Measurements from ENCODE around the gene RAC3. TPM values are rescaled to one million over a fixed set of nuclear protein-coding genes. Genes with fewer than 3 reads are reported as not detected.
A peak's percentile ranks its signal among the peaks of the same experiment; 100 is the strongest.

The RAC3 gene
- total RNA-seq, 2 experiments from 2014 or later: 3.3 to 5.3 TPM

DNA sequence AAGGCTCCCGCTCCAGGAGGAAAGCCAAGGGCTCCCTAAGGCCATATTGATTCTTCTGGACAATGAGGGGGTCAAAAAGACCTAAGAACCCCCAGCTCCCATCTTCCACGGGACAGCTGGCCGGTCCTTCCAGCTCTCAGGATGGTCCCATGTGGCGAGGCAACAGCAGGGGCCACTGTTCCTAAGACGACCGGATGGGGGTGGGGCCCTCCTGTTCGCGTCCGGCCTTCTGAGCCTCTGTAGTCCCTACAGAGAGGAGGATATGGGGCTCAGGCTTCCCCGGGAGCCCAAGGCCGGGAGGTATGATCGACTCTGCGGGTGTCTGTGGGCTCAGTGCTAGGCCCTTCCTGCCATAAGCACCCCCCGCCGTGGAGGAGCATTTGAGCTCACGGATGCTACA, 12.0 kb downstream of the RAC3 start:
- DNase-seq (no peak), ATAC-seq (ENCODE audit: poor library complexity) (no peak)
- no peaks in the 10 kb centered on the region for H3K4me1 ChIP-seq (ENCODE audit: insufficient read depth, low read length)
- peaks cover 6% of the 10 kb centered on the region for H3K4me1 Mint-ChIP-seq (ENCODE audit: low read depth)
- POLR2A ChIA-PET: no interaction called here
- H3K4me3 Mint-ChIP-seq: no peak overlapping the region
- no peaks in the 10 kb centered on the region for H3K9me3 ChIP-seq (ENCODE audit: control insufficient read depth in 1 of 2, insufficient read depth in 1 of 2, low read length in 2 of 2)
- H3K36me3 Mint-ChIP-seq (ENCODE audit: low read depth): peaks cover 9% of the 10 kb centered on the region
- no peak overlapping the region for H3K27ac Mint-ChIP-seq
- intact Hi-C loops (cut with DNase I, micrococcal nuclease): no loop called here
- H3K27me3 ChIP-seq (ENCODE audit: control insufficient read depth in 1 of 2, insufficient read depth in 2 of 2, low read length in 2 of 2): no peaks in the 10 kb centered on the region
- H3K27ac ChIP-seq (ENCODE audit: low read depth in 1 of 2, low read length in 2 of 2): no peak overlapping the region
- no peaks in the 10 kb centered on the region for H3K9me3 Mint-ChIP-seq
- no peak for TF ChIP-seq CTCF (IDR thresholded peaks at IDR 0.05)
- H3K4me3 ChIP-seq (ENCODE audit: low read length): no peak overlapping the region
- peaks cover 5% of the 10 kb centered on the region for H3K36me3 ChIP-seq (ENCODE audit: insufficient read depth, low read length)
- no peaks in the 10 kb centered on the region for H3K27me3 Mint-ChIP-seq
- CTCF ChIA-PET: no interaction called here

- H3K9me3 Mint-ChIP-seq: no peaks in the 10 kb centered on the region
- no peak overlapping the region for H3K4me3 Mint-ChIP-seq
- peaks cover 9% of the 10 kb centered on the region for H3K36me3 Mint-ChIP-seq (ENCODE audit: low read depth)
- Histone ChIP-seq H3K27me3 (ENCODE audit: control insufficient read depth in 1 of 2, insufficient read depth in 2 of 2, low read length in 2 of 2) (no peaks in the 10 kb centered on the region), H3K36me3 (ENCODE audit: insufficient read depth, low read length) (peaks cover 5% of the 10 kb centered on the region), H3K4me3 (ENCODE audit: low read length) (no peak overlapping the region), H3K4me1 (ENCODE audit: insufficient read depth, low read length) (peaks cover 15% of the 10 kb centered on the region), H3K27ac (ENCODE audit: low read depth in 1 of 2, low read length in 2 of 2) (no peak overlapping the region), H3K9me3 (ENCODE audit: control insufficient read depth in 1 of 2, insufficient read depth in 1 of 2, low read length in 2 of 2) (no peaks in the 10 kb centered on the region)
- H3K27me3 Mint-ChIP-seq: no peaks in the 10 kb centered on the region
- DNase-seq (no peak), ATAC-seq (ENCODE audit: poor library complexity) (no peak)
- peaks cover 14% of the 10 kb centered on the region for H3K4me1 Mint-ChIP-seq (ENCODE audit: low read depth)
- no peak overlapping the region for H3K27ac Mint-ChIP-seq
- TF ChIP-seq CTCF (IDR thresholded peaks at IDR 0.05): no peak
- intact Hi-C loops (cut with DNase I, micrococcal nuclease): no loop called here
- ChIA-PET POLR2A (no interaction called here), CTCF (no interaction called here)
These were observed 14.5 kb downstream of the RAC3 start for GRCh38 chr17:82045936-82046484.

DNA sequence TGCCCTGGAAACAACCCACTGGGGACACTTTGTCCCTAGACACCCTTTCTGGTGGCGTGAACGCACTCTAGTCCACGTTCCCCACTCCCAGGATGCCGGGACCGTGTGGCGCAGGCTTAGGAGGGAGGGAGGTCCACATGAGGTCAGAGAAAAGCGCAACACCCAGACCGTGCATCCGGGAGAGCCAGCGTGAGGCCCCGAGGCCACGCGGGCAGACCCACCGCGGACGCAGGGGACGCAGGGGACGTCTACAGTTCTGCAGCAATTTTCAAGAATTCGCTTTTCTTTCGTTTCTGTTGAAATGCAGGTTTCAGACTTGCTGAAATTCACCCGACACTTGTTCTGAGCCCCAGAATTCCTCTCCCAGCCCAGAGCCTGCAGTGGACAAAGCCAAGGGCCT, 15.4 kb downstream of the RAC3 start:
- Mint-ChIP-seq H3K4me3 (peak overlapping the region; percentile 71), H3K27ac (no peak overlapping the region), H3K4me1 (ENCODE audit: low read depth) (peaks cover 14% of the 10 kb centered on the region), H3K9me3 (no peaks in the 10 kb centered on the region), H3K27me3 (no peaks in the 10 kb centered on the region), H3K36me3 (ENCODE audit: low read depth) (peaks cover 9% of the 10 kb centered on the region)
- peaks cover 5% of the 10 kb centered on the region for H3K36me3 ChIP-seq (ENCODE audit: insufficient read depth, low read length)
- intact Hi-C loops (cut with DNase I, micrococcal nuclease): no loop called here
- H3K4me3 ChIP-seq (ENCODE audit: low read length): no peak overlapping the region
- H3K9me3 ChIP-seq (ENCODE audit: control insufficient read depth in 1 of 2, insufficient read depth in 1 of 2, low read length in 2 of 2): no peaks in the 10 kb centered on the region
- ATAC-seq (ENCODE audit: poor library complexity) (no peak), DNase-seq (no peak)
- H3K27me3 ChIP-seq (ENCODE audit: control insufficient read depth in 1 of 2, insufficient read depth in 2 of 2, low read length in 2 of 2): no peaks in the 10 kb centered on the region
- TF ChIP-seq CTCF (IDR thresholded peaks at IDR 0.05): no peak
- ChIA-PET POLR2A (no interaction called here), CTCF (no interaction called here)
- H3K4me1 ChIP-seq (ENCODE audit: insufficient read depth, low read length): peaks cover 17% of the 10 kb centered on the region
- H3K27ac ChIP-seq (ENCODE audit: low read depth in 1 of 2, low read length in 2 of 2): no peak overlapping the region

All from CD4-positive, alpha-beta T cell (primary cell).